GM12892 (cell line): ENCODE data around the gene CDKAL1.

Experiments
- POLR2A ChIP-seq: IDR thresholded peaks from 2 replicates; pipeline ENCODE4 v1.6.1; 2011; ENCODE audit warnings: low read depth, low read length, control low read depth
- POLR2AphosphoS5 ChIP-seq: IDR thresholded peaks from 2 replicates; pipeline ENCODE4 v1.6.1; 2011; ENCODE audit warnings: low read depth, low read length, control low read depth
- TAF1 ChIP-seq: IDR thresholded peaks from 2 replicates; pipeline ENCODE4 v1.6.1; 2011; ENCODE audit warnings: low read depth, mild to moderate bottlenecking, control low read depth, low read length, borderline replicate concordance

GRCh38 chr6:20716865-20717264 lies 182.6 kb downstream of the CDKAL1 start:
- no peak for TF ChIP-seq POLR2A
- TF ChIP-seq TAF1: no peak
- no peak for TF ChIP-seq POLR2AphosphoS5
